ENCODE data around the gene TRIM2.
"Not testable (repeated sequence)": the region's sequence is repeated elsewhere in the genome, so short reads cannot be mapped to it uniquely, and the experiment has no call there.

Gene TRIM2

GRCh38 chr4:153189016-153189801 lies 15.0 kb upstream of the TRIM2 start:
- FAIRE-seq = peak; percentile 32
- no peak for DNase-seq (ENCODE audit: insufficient read length, low spot score)
- no peak for TF ChIP-seq CTCF (IDR thresholded peaks at IDR 0.05; ENCODE audit: insufficient read depth, missing control alignments)

- FAIRE-seq (no peak), DNase-seq (ENCODE audit: insufficient read length, low spot score) (no peak)
- no peak for TF ChIP-seq CTCF (IDR thresholded peaks at IDR 0.05; ENCODE audit: insufficient read depth, missing control alignments)
These were observed 12.4 kb upstream of the TRIM2 start for GRCh38 chr4:153191795-153192363.

- no peak for TF ChIP-seq CTCF (IDR thresholded peaks at IDR 0.05; ENCODE audit: insufficient read depth, missing control alignments)
- no peak for DNase-seq (ENCODE audit: insufficient read length, low spot score)
- peak; percentile 72 for FAIRE-seq
These were observed 6.9 kb upstream of the TRIM2 start for GRCh38 chr4:153197301-153197700.

- FAIRE-seq (no peak), DNase-seq (ENCODE audit: insufficient read length, low spot score) (no peak)
- TF ChIP-seq CTCF (IDR thresholded peaks at IDR 0.05; ENCODE audit: insufficient read depth, missing control alignments) = no peak
These were observed 5.5 kb upstream of the TRIM2 start for GRCh38 chr4:153198719-153199118.

- DNase-seq (ENCODE audit: insufficient read length, low spot score); FAIRE-seq: not testable (repeated sequence)
These were observed 497 bp upstream of the TRIM2 start for GRCh38 chr4:153203746-153204145.

- DNase-seq (ENCODE audit: insufficient read length, low spot score) = no peak
- no peak for FAIRE-seq
- no peak for TF ChIP-seq CTCF (IDR thresholded peaks at IDR 0.05; ENCODE audit: insufficient read depth, missing control alignments)
These were observed 745 bp downstream of the TRIM2 start for GRCh38 chr4:153204728-153205648.

GRCh38 chr4:153205757-153206156 lies 1.5 kb downstream of the TRIM2 start:
- no peak for DNase-seq (ENCODE audit: insufficient read length, low spot score)
- FAIRE-seq = no peak
- no peak for TF ChIP-seq CTCF (IDR thresholded peaks at IDR 0.05; ENCODE audit: insufficient read depth, missing control alignments)

Data from D721Med (cell line).